Activated B cell treated with CpG ODN at 0.5 μM for 24 hours (primary cell): ENCODE results near the gene TMEM50B. TPM values are rescaled to one million over a fixed set of nuclear protein-coding genes. Genes with fewer than 3 reads are reported as not detected.
"Not testable (repeated sequence)": the region's sequence is repeated elsewhere in the genome, so short reads cannot be mapped to it uniquely, and the experiment has no call there.

Source experiments
- ATAC-seq: fragments of 200-7000 bp; cut with Tn5 transposase; one replicate; pipeline ENCODE4 v1.10.0; 2021; ENCODE audit warnings: low read depth, mild to moderate bottlenecking, moderate library complexity
- CTCF ChIA-PET: fragments of 350-600 bp; sonication (Branson Sonifier 250); formaldehyde crosslinking; loops from one replicate; lab custom pipeline; 2021; ENCODE audit warnings: antibody characterized with exemption; lab: Charles Lee
- POLR2A ChIA-PET: fragments of 350-600 bp; sonication (Branson Sonifier 250); formaldehyde crosslinking; loops from one replicate; lab custom pipeline; 2021; ENCODE audit warnings: antibody characterized with exemption; lab: Charles Lee
- DNase-seq: peaks from one replicate; pipeline ENCODE4 v3.0.0; 2022
- H3K27ac Mint-ChIP-seq: one replicate; pipeline ENCODE4 v1.8.0; 2020; ENCODE audit warnings: mixed read lengths
- H3K27me3 Mint-ChIP-seq: one replicate; pipeline ENCODE4 v1.8.0; 2021; ENCODE audit warnings: mixed read lengths
- H3K36me3 Mint-ChIP-seq: one replicate; pipeline ENCODE4 v1.8.0; 2021; ENCODE audit warnings: low read depth, mixed read lengths
- H3K4me1 Mint-ChIP-seq: one replicate; pipeline ENCODE4 v1.8.0; 2021; ENCODE audit warnings: mixed read lengths
- H3K4me3 Mint-ChIP-seq: one replicate; pipeline ENCODE4 v1.8.0; 2020; ENCODE audit warnings: mild to moderate bottlenecking, mixed read lengths
- H3K9me3 Mint-ChIP-seq: one replicate; pipeline ENCODE4 v1.8.0; 2020; ENCODE audit warnings: mixed read lengths
- intact Hi-C: fragments of 100-400 bp; cut with micrococcal nuclease; formaldehyde crosslinking; loops from one replicate; pipeline ENCODE4 v1.15.1; 2024
- total RNA-seq: library from RNA; stranded (reverse); gene quantifications from 2 replicates; pipeline ENCODE4 v1.2.3, GENCODE V29; 2022
- TF ChIP-seq, protein P1 (sequence below): fragments of 200-600 bp; IDR thresholded peaks from one replicate; pipeline ENCODE4 v1.8.0; 2022; ENCODE audit warnings: antibody characterized with exemption, mild to moderate bottlenecking

TMEM50B gene
- total RNA-seq, 1 donor from 2014 or later = 42.3 TPM

DNA sequence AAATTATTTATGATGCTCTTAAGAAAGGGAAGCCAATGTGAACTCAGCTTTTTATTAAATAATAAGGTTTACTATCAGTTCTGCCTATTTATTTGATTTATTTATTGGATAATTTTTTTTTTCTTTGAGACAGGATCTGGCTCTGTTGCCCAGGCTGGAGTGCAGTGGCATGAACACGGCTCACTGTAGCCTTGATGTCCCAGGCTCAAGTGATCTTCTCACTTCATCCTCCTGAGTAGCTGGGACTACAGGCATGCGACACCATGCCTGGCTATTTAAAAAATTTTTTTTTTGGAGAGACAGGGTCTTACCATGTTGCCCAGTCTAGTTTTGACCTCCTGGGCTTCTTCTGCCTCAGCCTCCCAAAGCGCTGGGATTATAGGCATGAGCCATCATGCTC, 32.7 kb upstream of the TMEM50B start:
- Mint-ChIP-seq H3K4me1 (no peaks in the 10 kb centered on the region), H3K36me3 (peaks cover 75% of the 10 kb centered on the region), H3K27me3 (no peaks in the 10 kb centered on the region), H3K4me3 (no peak overlapping the region), H3K27ac (no peak overlapping the region), H3K9me3 (no peaks in the 10 kb centered on the region)
- DNase-seq (no peak), ATAC-seq (no peak)
- TF ChIP-seq, protein P1, sequence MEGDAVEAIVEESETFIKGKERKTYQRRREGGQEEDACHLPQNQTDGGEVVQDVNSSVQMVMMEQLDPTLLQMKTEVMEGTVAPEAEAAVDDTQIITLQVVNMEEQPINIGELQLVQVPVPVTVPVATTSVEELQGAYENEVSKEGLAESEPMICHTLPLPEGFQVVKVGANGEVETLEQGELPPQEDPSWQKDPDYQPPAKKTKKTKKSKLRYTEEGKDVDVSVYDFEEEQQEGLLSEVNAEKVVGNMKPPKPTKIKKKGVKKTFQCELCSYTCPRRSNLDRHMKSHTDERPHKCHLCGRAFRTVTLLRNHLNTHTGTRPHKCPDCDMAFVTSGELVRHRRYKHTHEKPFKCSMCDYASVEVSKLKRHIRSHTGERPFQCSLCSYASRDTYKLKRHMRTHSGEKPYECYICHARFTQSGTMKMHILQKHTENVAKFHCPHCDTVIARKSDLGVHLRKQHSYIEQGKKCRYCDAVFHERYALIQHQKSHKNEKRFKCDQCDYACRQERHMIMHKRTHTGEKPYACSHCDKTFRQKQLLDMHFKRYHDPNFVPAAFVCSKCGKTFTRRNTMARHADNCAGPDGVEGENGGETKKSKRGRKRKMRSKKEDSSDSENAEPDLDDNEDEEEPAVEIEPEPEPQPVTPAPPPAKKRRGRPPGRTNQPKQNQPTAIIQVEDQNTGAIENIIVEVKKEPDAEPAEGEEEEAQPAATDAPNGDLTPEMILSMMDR = no peak
- ChIA-PET CTCF (no interaction called here), POLR2A (interaction anchor here (0.6 to 0.7 kb wide), 3 partner anchors 11 to 123 kb away, joined by 3 to 5 read pairs (median 4); no protein-coding TSS in a partner anchor)
- intact Hi-C loops = no loop called here

- TF ChIP-seq, protein P1 = no peak
- no peak overlapping the region for H3K4me3 Mint-ChIP-seq
- H3K27ac Mint-ChIP-seq = no peak overlapping the region
- POLR2A ChIA-PET = no interaction called here
- H3K27me3 Mint-ChIP-seq = no peaks in the 10 kb centered on the region
- H3K9me3 Mint-ChIP-seq = peaks cover 4% of the 10 kb centered on the region
- H3K4me1 Mint-ChIP-seq = no peaks in the 10 kb centered on the region
- intact Hi-C loops = no loop called here
- DNase-seq = no peak
- no peak for ATAC-seq
- peaks cover 73% of the 10 kb centered on the region for H3K36me3 Mint-ChIP-seq
- CTCF ChIA-PET = no interaction called here
These were observed 31.9 kb upstream of the TMEM50B start for GRCh38 chr21:33511639-33512038.

GRCh38 chr21:33510826-33511225, 31.1 kb upstream of the TMEM50B start:
- peaks cover 4% of the 10 kb centered on the region for H3K9me3 Mint-ChIP-seq
- TF ChIP-seq, protein P1 = no peak
- CTCF ChIA-PET = no interaction called here
- no peaks in the 10 kb centered on the region for H3K27me3 Mint-ChIP-seq
- no peaks in the 10 kb centered on the region for H3K4me1 Mint-ChIP-seq
- POLR2A ChIA-PET = no interaction called here
- no peak for ATAC-seq
- no peak for DNase-seq
- H3K36me3 Mint-ChIP-seq = peaks cover 73% of the 10 kb centered on the region
- no peak overlapping the region for H3K4me3 Mint-ChIP-seq
- no peak overlapping the region for H3K27ac Mint-ChIP-seq
- intact Hi-C loops = no loop called here

- H3K36me3 Mint-ChIP-seq = peaks cover 81% of the 10 kb centered on the region
- DNase-seq, H3K4me3 Mint-ChIP-seq, CTCF ChIA-PET, H3K27me3 Mint-ChIP-seq, POLR2A ChIA-PET, ATAC-seq, H3K4me1 Mint-ChIP-seq, H3K27ac Mint-ChIP-seq, H3K9me3 Mint-ChIP-seq, intact Hi-C loops: not testable (repeated sequence)
These were observed 27.2 kb upstream of the TMEM50B start for GRCh38 chr21:33507003-33507402.

DNA sequence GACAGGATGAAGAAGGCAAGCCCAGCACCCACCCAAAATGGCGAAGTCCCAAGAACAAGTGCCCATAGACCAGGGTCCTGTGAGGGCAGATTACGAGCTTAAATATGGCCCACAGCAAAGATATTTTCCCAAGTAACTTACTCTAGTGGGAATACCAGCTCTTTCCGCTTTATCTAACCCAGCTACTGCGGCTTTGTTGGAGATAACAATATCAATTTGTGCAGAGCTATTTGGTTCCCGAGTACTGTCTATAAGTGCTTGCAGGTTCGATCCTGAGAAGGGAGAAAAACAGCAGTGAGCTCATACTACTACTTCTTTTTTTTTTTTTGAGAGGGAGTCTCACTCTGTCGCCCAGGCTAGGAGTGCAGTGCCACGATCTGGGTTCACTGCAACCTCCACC, 26.1 kb upstream of the TMEM50B start:
- CTCF ChIA-PET = no interaction called here
- ATAC-seq (no peak), DNase-seq (no peak)
- TF ChIP-seq, protein P1 = no peak
- H3K27ac Mint-ChIP-seq = no peak overlapping the region
- H3K9me3 Mint-ChIP-seq = peaks cover 4% of the 10 kb centered on the region
- intact Hi-C loops = no loop called here
- H3K4me3 Mint-ChIP-seq = no peak overlapping the region
- H3K27me3 Mint-ChIP-seq = no peaks in the 10 kb centered on the region
- H3K4me1 Mint-ChIP-seq = no peaks in the 10 kb centered on the region
- peaks cover 72% of the 10 kb centered on the region for H3K36me3 Mint-ChIP-seq
- POLR2A ChIA-PET = interaction anchor here (0.8 kb wide), 1 partner anchor 26 kb away, joined by 3 read pairs; no protein-coding TSS in a partner anchor

DNA sequence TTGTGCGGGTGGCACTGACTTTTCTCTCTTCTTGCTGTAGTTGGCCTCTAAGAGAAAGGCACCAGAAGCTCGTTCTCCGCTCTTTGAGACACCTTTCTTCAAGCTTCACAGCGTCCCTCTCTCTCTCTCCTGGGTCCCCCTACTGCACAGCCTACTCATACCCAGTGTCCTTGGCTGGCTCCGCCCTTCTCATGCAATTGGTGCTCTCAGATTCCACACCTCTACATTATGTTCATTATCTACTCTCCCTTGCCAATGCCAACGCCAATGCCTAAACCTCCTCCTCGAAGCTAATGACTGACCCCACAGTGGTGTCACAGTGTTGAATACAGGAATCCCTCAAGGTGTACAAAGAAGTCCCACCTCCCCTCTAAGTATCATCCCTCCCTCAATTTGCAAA, 16.6 kb upstream of the TMEM50B start:
- intact Hi-C loops = loop anchor here (10.0 kb wide), 1 partner anchor 1102 kb away; the partner anchor contains the start of gene URB1
- Mint-ChIP-seq H3K4me3 (no peak overlapping the region), H3K4me1 (peaks cover 5% of the 10 kb centered on the region), H3K9me3 (no peaks in the 10 kb centered on the region), H3K36me3 (peaks cover 2% of the 10 kb centered on the region), H3K27me3 (no peaks in the 10 kb centered on the region), H3K27ac (no peak overlapping the region)
- TF ChIP-seq, protein P1 = no peak
- no peak for DNase-seq
- ChIA-PET CTCF (no interaction called here), POLR2A (interaction anchor here (2.7 kb wide), 1 partner anchor 17 kb away, joined by 15 read pairs; the partner anchor contains the start of gene TMEM50B)
- no peak for ATAC-seq
